Measurements from ENCODE around the gene SUMF1.

SUMF1 gene

GRCh38 chr3:4472766-4473165 is 5.7 kb upstream of the SUMF1 start:
- H2BK12ac ChIP-seq (ENCODE audit: low read length): no peak overlapping the region
- H3K23ac ChIP-seq (ENCODE audit: low read depth, low read length, poor library complexity): no peak overlapping the region
- H2AK5ac ChIP-seq (ENCODE audit: low read depth, low read length): no peak overlapping the region
- H3K9ac ChIP-seq (ENCODE audit: low read depth, low read length, poor library complexity): no peak overlapping the region
- no peak overlapping the region for H3K4me2 ChIP-seq (ENCODE audit: insufficient read depth, low read length, poor library complexity, severe bottlenecking)
- H3K36me3 ChIP-seq (replicated peaks in 1 of 2; ENCODE audit: control insufficient read depth in 2 of 2, insufficient read depth in 2 of 2, low read length in 2 of 2): no peaks in the 10 kb centered on the region
- no peak overlapping the region for H3K14ac ChIP-seq (ENCODE audit: low read length)
- no peak overlapping the region for H3K18ac ChIP-seq (ENCODE audit: low read length)
- no peak overlapping the region for H3K27ac ChIP-seq (replicated peaks; ENCODE audit: low read length)
- H3K4ac ChIP-seq (ENCODE audit: low read length): no peak overlapping the region
- no peak overlapping the region for H2AFZ ChIP-seq (ENCODE audit: low read length)
- no peaks in the 10 kb centered on the region for H3K79me1 ChIP-seq (ENCODE audit: low read depth, low read length)
- no CpG with 5 or more reads among the region's 2 CpGs for WGBS, 2 donors (ENCODE audit: extremely low coverage in 2 of 2, insufficient read length in 2 of 2, insufficient replicate concordance in 1 of 2)
- no peak overlapping the region for H4K8ac ChIP-seq (ENCODE audit: low read depth, low read length)
- peaks cover 0 to 4% (median 0%) of the 10 kb centered on the region in 3 experiments for H3K27me3 ChIP-seq (ENCODE audit: control insufficient read depth in 3 of 3, insufficient read depth in 3 of 3, low read depth in 1 of 3, low read length in 3 of 3)
- H3K4me1 ChIP-seq (ENCODE audit: control insufficient read depth in 2 of 2, insufficient read depth in 1 of 2, low read depth in 1 of 2, low read length in 2 of 2): peaks cover 2 to 6% of the 10 kb centered on the region in 2 donors
- H2BK15ac ChIP-seq (ENCODE audit: low read length): no peak overlapping the region
- no peak for DNase-seq (ENCODE audit: low spot score)
- H2BK5ac ChIP-seq (ENCODE audit: low read length): no peak overlapping the region
- H4K91ac ChIP-seq (ENCODE audit: low read depth, low read length, poor library complexity): no peak overlapping the region
- H3K9me3 ChIP-seq (replicated peaks in 1 of 2; ENCODE audit: control insufficient read depth in 2 of 2, insufficient read depth in 1 of 2, low read depth in 1 of 2, low read length in 2 of 2): no peaks in the 10 kb centered on the region
- no peak overlapping the region for H2BK120ac ChIP-seq (ENCODE audit: low read depth, low read length)
- no peak overlapping the region for H3K4me3 ChIP-seq (ENCODE audit: low read length in 2 of 2)

GRCh38 chr3:4472312-4472711 is 5.2 kb upstream of the SUMF1 start:
- H3K79me1 ChIP-seq (ENCODE audit: low read depth, low read length): no peaks in the 10 kb centered on the region
- H2AK5ac ChIP-seq (ENCODE audit: low read depth, low read length): no peak overlapping the region
- H3K9ac ChIP-seq (ENCODE audit: low read depth, low read length, poor library complexity): no peak overlapping the region
- H2BK5ac ChIP-seq (ENCODE audit: low read length): no peak overlapping the region
- no peak overlapping the region for H3K4ac ChIP-seq (ENCODE audit: low read length)
- no peak overlapping the region for H2BK12ac ChIP-seq (ENCODE audit: low read length)
- no peak overlapping the region for H3K27ac ChIP-seq (replicated peaks; ENCODE audit: low read length)
- peaks cover 2 to 6% of the 10 kb centered on the region in 2 donors for H3K4me1 ChIP-seq (ENCODE audit: control insufficient read depth in 2 of 2, insufficient read depth in 1 of 2, low read depth in 1 of 2, low read length in 2 of 2)
- no peaks in the 10 kb centered on the region for H3K9me3 ChIP-seq (replicated peaks in 1 of 2; ENCODE audit: control insufficient read depth in 2 of 2, insufficient read depth in 1 of 2, low read depth in 1 of 2, low read length in 2 of 2)
- no peak overlapping the region for H3K23ac ChIP-seq (ENCODE audit: low read depth, low read length, poor library complexity)
- H2AFZ ChIP-seq (ENCODE audit: low read length): no peak overlapping the region
- H3K4me3 ChIP-seq (ENCODE audit: low read length in 2 of 2): no peak overlapping the region
- WGBS, 2 donors (ENCODE audit: extremely low coverage in 2 of 2, insufficient read length in 2 of 2, insufficient replicate concordance in 1 of 2): no CpG with 5 or more reads among the region's 2 CpGs
- H3K4me2 ChIP-seq (ENCODE audit: insufficient read depth, low read length, poor library complexity, severe bottlenecking): no peak overlapping the region
- peaks cover 0 to 4% (median 0%) of the 10 kb centered on the region in 3 experiments for H3K27me3 ChIP-seq (ENCODE audit: control insufficient read depth in 3 of 3, insufficient read depth in 3 of 3, low read depth in 1 of 3, low read length in 3 of 3)
- no peak overlapping the region for H2BK120ac ChIP-seq (ENCODE audit: low read depth, low read length)
- no peak overlapping the region for H2BK15ac ChIP-seq (ENCODE audit: low read length)
- H4K91ac ChIP-seq (ENCODE audit: low read depth, low read length, poor library complexity): no peak overlapping the region
- H3K36me3 ChIP-seq (replicated peaks in 1 of 2; ENCODE audit: control insufficient read depth in 2 of 2, insufficient read depth in 2 of 2, low read length in 2 of 2): no peaks in the 10 kb centered on the region
- H3K14ac ChIP-seq (ENCODE audit: low read length): no peak overlapping the region
- DNase-seq (ENCODE audit: low spot score): no peak
- no peak overlapping the region for H3K18ac ChIP-seq (ENCODE audit: low read length)
- H4K8ac ChIP-seq (ENCODE audit: low read depth, low read length): no peak overlapping the region

- Histone ChIP-seq H3K4me2 (ENCODE audit: insufficient read depth, low read length, poor library complexity, severe bottlenecking) (no peak overlapping the region), H3K9me3 (replicated peaks in 1 of 2; ENCODE audit: control insufficient read depth in 2 of 2, insufficient read depth in 1 of 2, low read depth in 1 of 2, low read length in 2 of 2) (no peaks in the 10 kb centered on the region), H3K23ac (ENCODE audit: low read depth, low read length, poor library complexity) (no peak overlapping the region), H3K79me1 (ENCODE audit: low read depth, low read length) (no peaks in the 10 kb centered on the region), H2BK120ac (ENCODE audit: low read depth, low read length) (no peak overlapping the region), H2AK5ac (ENCODE audit: low read depth, low read length) (no peak overlapping the region), H3K9ac (ENCODE audit: low read depth, low read length, poor library complexity) (no peak overlapping the region), H3K4ac (ENCODE audit: low read length) (no peak overlapping the region), H4K8ac (ENCODE audit: low read depth, low read length) (no peak overlapping the region), H2BK15ac (ENCODE audit: low read length) (no peak overlapping the region), H3K27ac (replicated peaks; ENCODE audit: low read length) (no peak overlapping the region), H3K4me1 (ENCODE audit: control insufficient read depth in 2 of 2, insufficient read depth in 1 of 2, low read depth in 1 of 2, low read length in 2 of 2) (peaks cover 2 to 6% of the 10 kb centered on the region in 2 donors), H3K14ac (ENCODE audit: low read length) (no peak overlapping the region), H3K18ac (ENCODE audit: low read length) (no peak overlapping the region), H3K27me3 (ENCODE audit: control insufficient read depth in 3 of 3, insufficient read depth in 3 of 3, low read depth in 1 of 3, low read length in 3 of 3) (peaks cover 0 to 4% (median 0%) of the 10 kb centered on the region in 3 experiments), H4K91ac (ENCODE audit: low read depth, low read length, poor library complexity) (no peak overlapping the region), H3K4me3 (ENCODE audit: low read length in 2 of 2) (no peak overlapping the region), H2BK12ac (ENCODE audit: low read length) (no peak overlapping the region), H3K36me3 (replicated peaks in 1 of 2; ENCODE audit: control insufficient read depth in 2 of 2, insufficient read depth in 2 of 2, low read length in 2 of 2) (no peaks in the 10 kb centered on the region), H2BK5ac (ENCODE audit: low read length) (no peak overlapping the region), H2AFZ (ENCODE audit: low read length) (no peak overlapping the region)
- no peak for DNase-seq (ENCODE audit: low spot score)
- WGBS, 2 donors (ENCODE audit: extremely low coverage in 2 of 2, insufficient read length in 2 of 2, insufficient replicate concordance in 1 of 2): no CpG with 5 or more reads among the region's 1 CpG
These were observed 4.8 kb upstream of the SUMF1 start for GRCh38 chr3:4471907-4472306.

GRCh38 chr3:4467522-4467867 is 426 bp upstream of the SUMF1 start:
- no peak overlapping the region for H3K4ac ChIP-seq (ENCODE audit: low read length)
- no peak overlapping the region for H2BK5ac ChIP-seq (ENCODE audit: low read length)
- peak overlapping the region in 1 of 2 donors; percentile 59 for H3K4me3 ChIP-seq (ENCODE audit: low read length in 2 of 2)
- peaks cover 0 to 4% (median 0%) of the 10 kb centered on the region in 3 experiments for H3K27me3 ChIP-seq (ENCODE audit: control insufficient read depth in 3 of 3, insufficient read depth in 3 of 3, low read depth in 1 of 3, low read length in 3 of 3)
- no peak overlapping the region for H3K23ac ChIP-seq (ENCODE audit: low read depth, low read length, poor library complexity)
- no peaks in the 10 kb centered on the region for H3K4me1 ChIP-seq (ENCODE audit: control insufficient read depth in 2 of 2, insufficient read depth in 1 of 2, low read depth in 1 of 2, low read length in 2 of 2)
- H3K36me3 ChIP-seq (replicated peaks in 1 of 2; ENCODE audit: control insufficient read depth in 2 of 2, insufficient read depth in 2 of 2, low read length in 2 of 2): no peaks in the 10 kb centered on the region
- no peak overlapping the region for H2BK12ac ChIP-seq (ENCODE audit: low read length)
- H3K27ac ChIP-seq (replicated peaks; ENCODE audit: low read length): no peak overlapping the region
- no peaks in the 10 kb centered on the region for H3K79me1 ChIP-seq (ENCODE audit: low read depth, low read length)
- H4K91ac ChIP-seq (ENCODE audit: low read depth, low read length, poor library complexity): no peak overlapping the region
- H3K4me2 ChIP-seq (ENCODE audit: insufficient read depth, low read length, poor library complexity, severe bottlenecking): peak overlapping the region; percentile 59
- H2AK5ac ChIP-seq (ENCODE audit: low read depth, low read length): no peak overlapping the region
- no peak for DNase-seq (ENCODE audit: low spot score)
- H3K18ac ChIP-seq (ENCODE audit: low read length): no peak overlapping the region
- H2AFZ ChIP-seq (ENCODE audit: low read length): peak overlapping the region; percentile 95
- WGBS, 2 donors (ENCODE audit: extremely low coverage in 2 of 2, insufficient read length in 2 of 2, insufficient replicate concordance in 1 of 2): no CpG with 5 or more reads among the region's 13 CpGs
- no peak overlapping the region for H4K8ac ChIP-seq (ENCODE audit: low read depth, low read length)
- H2BK15ac ChIP-seq (ENCODE audit: low read length): no peak overlapping the region
- no peaks in the 10 kb centered on the region for H3K9me3 ChIP-seq (replicated peaks in 1 of 2; ENCODE audit: control insufficient read depth in 2 of 2, insufficient read depth in 1 of 2, low read depth in 1 of 2, low read length in 2 of 2)
- no peak overlapping the region for H3K9ac ChIP-seq (ENCODE audit: low read depth, low read length, poor library complexity)
- no peak overlapping the region for H3K14ac ChIP-seq (ENCODE audit: low read length)
- no peak overlapping the region for H2BK120ac ChIP-seq (ENCODE audit: low read depth, low read length)

Measured in neuronal stem cell (in vitro differentiated cells).